Stimulated activated CD8-positive, alpha-beta memory T cell treated with anti-CD3 and anti-CD28 coated beads, Interleukin-4, amount 100 ng/mL, for 48 hours (primary cell): ENCODE data around the gene WDPCP.
"Not testable (repeated sequence)": the region's sequence is repeated elsewhere in the genome, so short reads cannot be mapped to it uniquely, and the experiment has no call there.

ENCODE experiments used
- DNase-seq: peaks from one replicate; pipeline ENCODE4 v3.0.0-alpha.2; 2020

The WDPCP gene

GRCh38 chr2:63092401-63092800, 495.9 kb downstream of the WDPCP start:
- DNase-seq, result no peak

- no peak for DNase-seq
Measured at GRCh38 chr2:63086687-63087086, 501.6 kb downstream of the WDPCP start.

GRCh38 chr2:63081404-63081803, 506.9 kb downstream of the WDPCP start:
- DNase-seq, result no peak

GRCh38 chr2:63078852-63079606, 509.2 kb downstream of the WDPCP start:
- DNase-seq, result no peak

GRCh38 chr2:63074399-63074798, 513.9 kb downstream of the WDPCP start:
- DNase-seq, result not testable (repeated sequence)

- DNase-seq, result no peak
Measured at GRCh38 chr2:63073994-63074393, 514.3 kb downstream of the WDPCP start.

- DNase-seq, result no peak
Measured at GRCh38 chr2:63071664-63072063, 516.6 kb downstream of the WDPCP start.
